DOHH2 (cell line): ENCODE data around the gene FN3KRP.

Experiments
- H3F3A ChIP-seq: fragments of 200-600 bp; sonication (generic), shearing (Covaris generic); 2 replicates; pipeline ENCODE4 v1.6.0; 2016; ENCODE audit warnings: antibody characterized with exemption, mild to moderate bottlenecking; ENCODE audit not compliant: control insufficient read depth, insufficient read depth
- H3K27ac ChIP-seq: fragments of 200-600 bp; sonication (generic); 2 replicates; pipeline ENCODE4 v1.5.1; 2014; ENCODE audit warnings: low read depth, mild to moderate bottlenecking, low read length, moderate library complexity
- H3K27me3 ChIP-seq: fragments of 200-600 bp; sonication (generic); 2 replicates; pipeline ENCODE4 v1.6.1; 2014; ENCODE audit warnings: mild to moderate bottlenecking, low read length, mixed read lengths; ENCODE audit not compliant: control insufficient read depth
- H3K36me3 ChIP-seq: fragments of 200-600 bp; sonication (generic); 2 replicates; pipeline ENCODE4 v1.6.1; 2014; ENCODE audit warnings: mild to moderate bottlenecking, low read length, moderate library complexity, mixed read lengths; ENCODE audit not compliant: control insufficient read depth
- H3K4me1 ChIP-seq: fragments of 200-600 bp; sonication (generic); 2 replicates; pipeline ENCODE4 v1.6.1; 2014; ENCODE audit warnings: mild to moderate bottlenecking, low read length, mixed read lengths; ENCODE audit not compliant: control insufficient read depth
- H3K4me2 ChIP-seq: fragments of 200-600 bp; sonication (generic); 2 replicates; pipeline ENCODE4 v1.6.0; 2014; ENCODE audit warnings: mild to moderate bottlenecking, low read length, moderate library complexity
- H3K4me3 ChIP-seq: fragments of 200-600 bp; sonication (generic); 2 replicates; pipeline ENCODE4 v1.5.1; 2014; ENCODE audit warnings: mild to moderate bottlenecking, low read length, mixed read lengths
- H3K79me2 ChIP-seq: fragments of 200-600 bp; sonication (generic); 2 replicates; pipeline ENCODE4 v1.6.1; 2014; ENCODE audit warnings: mild to moderate bottlenecking, low read length, mixed read lengths; ENCODE audit not compliant: control insufficient read depth
- H3K9me2 ChIP-seq: fragments of 200-600 bp; sonication (generic); replicated peaks from 2 replicates; pipeline ENCODE4 v1.6.1; 2014; ENCODE audit warnings: mild to moderate bottlenecking, low read length, mixed read lengths; ENCODE audit not compliant: control insufficient read depth
- H3K9me3 ChIP-seq: fragments of 200-600 bp; sonication (generic); 2 replicates; pipeline ENCODE4 v1.6.1; 2014; ENCODE audit warnings: antibody characterized with exemption, low read length, mixed read lengths; ENCODE audit not compliant: control insufficient read depth, insufficient read depth
- H4K20me1 ChIP-seq: fragments of 200-600 bp; sonication (generic); 2 replicates; pipeline ENCODE4 v1.6.0; 2014; ENCODE audit warnings: low read depth, mild to moderate bottlenecking, antibody characterized with exemption, low read length, moderate library complexity; ENCODE audit not compliant: control insufficient read depth, insufficient read depth
- CTCF ChIP-seq: fragments of 200-600 bp; sonication (generic); IDR thresholded peaks from one replicate; pipeline ENCODE4 v1.5.1; 2014; ENCODE audit warnings: antibody characterized with exemption, mild to moderate bottlenecking, low read depth, low read length; ENCODE audit not compliant: poor library complexity, severe bottlenecking
- EZH2phosphoT487 ChIP-seq: fragments of 200-600 bp; sonication (generic); IDR thresholded peaks from 2 replicates; pipeline ENCODE4 v1.6.1; 2017; ENCODE audit warnings: borderline replicate concordance, mild to moderate bottlenecking, antibody characterized with exemption, low read length, moderate library complexity, mixed read lengths

The FN3KRP gene

GRCh38 chr17:82723169-82723807, 6.8 kb downstream of the FN3KRP start:
- H3F3A ChIP-seq, result no peaks in the 10 kb centered on the region
- H3K27ac ChIP-seq, result no peak overlapping the region
- H3K9me3 ChIP-seq, result no peaks in the 10 kb centered on the region
- no peak overlapping the region for H3K4me2 ChIP-seq
- H3K79me2 ChIP-seq, result peaks cover 2% of the 10 kb centered on the region
- H3K9me2 ChIP-seq, result no peaks in the 10 kb centered on the region
- no peaks in the 10 kb centered on the region for H3K4me1 ChIP-seq
- H4K20me1 ChIP-seq, result no peaks in the 10 kb centered on the region
- no peak overlapping the region for H3K4me3 ChIP-seq
- H3K36me3 ChIP-seq, result peaks cover 54% of the 10 kb centered on the region
- no peaks in the 10 kb centered on the region for H3K27me3 ChIP-seq
- TF ChIP-seq EZH2phosphoT487 (no peak), CTCF (no peak)

- H4K20me1 ChIP-seq, result no peaks in the 10 kb centered on the region
- no peak overlapping the region for H3K4me3 ChIP-seq
- H3K4me1 ChIP-seq, result no peaks in the 10 kb centered on the region
- H3F3A ChIP-seq, result no peaks in the 10 kb centered on the region
- H3K27ac ChIP-seq, result no peak overlapping the region
- H3K9me3 ChIP-seq, result no peaks in the 10 kb centered on the region
- peaks cover 48% of the 10 kb centered on the region for H3K36me3 ChIP-seq
- no peaks in the 10 kb centered on the region for H3K79me2 ChIP-seq
- TF ChIP-seq CTCF, result no peak
- no peak for TF ChIP-seq EZH2phosphoT487
- no peak overlapping the region for H3K4me2 ChIP-seq
- H3K27me3 ChIP-seq, result no peaks in the 10 kb centered on the region
- H3K9me2 ChIP-seq, result no peaks in the 10 kb centered on the region
Measured at GRCh38 chr17:82726427-82726826, 9.9 kb downstream of the FN3KRP start.

- H3K79me2 ChIP-seq, result no peaks in the 10 kb centered on the region
- no peak overlapping the region for H3K4me2 ChIP-seq
- no peaks in the 10 kb centered on the region for H3K9me2 ChIP-seq
- H4K20me1 ChIP-seq, result no peaks in the 10 kb centered on the region
- no peak overlapping the region for H3K4me3 ChIP-seq
- H3K4me1 ChIP-seq, result no peaks in the 10 kb centered on the region
- H3F3A ChIP-seq, result no peaks in the 10 kb centered on the region
- TF ChIP-seq CTCF (no peak), EZH2phosphoT487 (no peak)
- H3K36me3 ChIP-seq, result peaks cover 57% of the 10 kb centered on the region
- no peak overlapping the region for H3K27ac ChIP-seq
- H3K27me3 ChIP-seq, result no peaks in the 10 kb centered on the region
- peaks cover 19% of the 10 kb centered on the region for H3K9me3 ChIP-seq
Measured at GRCh38 chr17:82729479-82730260, 13.2 kb downstream of the FN3KRP start.
